Heart left ventricle (tissue), 13 donors: ENCODE results near the gene CHAT.

Experiments used
- CTCF ChIP-seq, 12 donors: fragments of 200-600 bp; sonication (generic) in 4 of 12; IDR thresholded peaks; one replicate each; pipeline versions ENCODE4 v1.5.0 to v1.8.0; 2018 to 2022; ENCODE audit warnings: antibody characterized with exemption in 12 of 12, mild to moderate bottlenecking in 5 of 12
- POLR2A ChIP-seq, 2 donors: fragments of 450-650 bp; IDR thresholded peaks; one replicate each; pipeline ENCODE4 v1.6.1; 2017; ENCODE audit warnings: antibody characterized with exemption in 2 of 2, mild to moderate bottlenecking in 2 of 2, moderate library complexity in 2 of 2
- donor health status: ischemic (EF 13 %, LVEDD 7.1; RV severe dilation, severe dysfunction).
- donor health status: DM: no; HTN: yes; CAD: no.
- donor health status: DM: no; HTN: no; CAD: no.
- donor health status: ischemic (EF 25% LVEDD 6.9; RV normal size, moderate dysfunction).
- donor health status: ischemic (EF 25% LVEDD 5.7; RV mildly dilated, moderate dysfunction).
- donor health status: ischemic (EF 35%, LVEDD 5.7; RV mildly dilated, moderate dysfunction).
- donor health status: nonischemic (EF 11% LVEDD 7.7; RV severe dilation, severe dysfunction).
- donor health status: DM: yes; HTN: yes; CAD: no.
- donor health status: PGD.
- donor health status: ischemic (EF 29% LVEDD 5.4; RV normal size, mild dysfunction).
- donor health status: nonischemic (EF 23%, LVEDD 6.1; RV moderate dilation, normal function).

GRCh38 chr10:49578392-49578791 is 35.4 kb upstream of the CHAT start:
- TF ChIP-seq CTCF (IDR thresholded peaks at IDR 0.05): no peak
- TF ChIP-seq POLR2A (IDR thresholded peaks at IDR 0.05): no peak
